Transverse colon (tissue), 4 donors: ENCODE measurements around the gene CDH15. TPM values are rescaled to one million over a fixed set of nuclear protein-coding genes. Genes with fewer than 3 reads are reported as not detected.
A peak's percentile ranks its signal among the peaks of the same experiment; 100 is the strongest.
"Not testable (repeated sequence)": the region's sequence is repeated elsewhere in the genome, so short reads cannot be mapped to it uniquely, and the experiment has no call there.

Experiments
- DNase-seq: peaks from one replicate; pipeline ENCODE4 v3.0.0-alpha.2; 2019
- H3K27ac ChIP-seq, 4 donors: fragments of 200-600 bp; sonication (generic); 2 replicates each; pipeline ENCODE4 v1.5.1; 2016 to 2018; ENCODE audit warnings: inconsistent platforms in 4 of 4
- H3K27me3 ChIP-seq: fragments of 200-600 bp; sonication (generic); 2 replicates; pipeline ENCODE4 v1.5.1; 2017; ENCODE audit warnings: inconsistent platforms
- H3K36me3 ChIP-seq, 4 donors: fragments of 200-600 bp; sonication (generic); 2 replicates each; pipeline ENCODE4 v1.5.1; 2017 to 2019; ENCODE audit warnings: inconsistent platforms in 4 of 4
- H3K4me1 ChIP-seq, 4 donors: fragments of 200-600 bp; sonication (generic); 2 replicates each; pipeline ENCODE4 v1.5.1; 2017 to 2020; ENCODE audit warnings: inconsistent platforms in 4 of 4
- H3K4me3 ChIP-seq, 4 donors: fragments of 200-600 bp; sonication (generic); 1 replicate in 1 of 4; 2 replicates in 3 of 4; pipeline versions ENCODE4 v1.5.1 to v1.6.1; 2017 to 2019; ENCODE audit warnings: inconsistent platforms in 4 of 4
- H3K9me3 ChIP-seq, 2 donors: fragments of 200-600 bp; sonication (generic); 2 replicates each; pipeline ENCODE4 v1.5.1; 2017 to 2019; ENCODE audit warnings: inconsistent platforms in 2 of 2
- EP300 ChIP-seq: sonication (generic); formaldehyde crosslinking; IDR thresholded peaks from one replicate; pipeline ENCODE4 v1.6.1; 2017; ENCODE audit warnings: antibody characterized with exemption, low read depth
- POLR2A ChIP-seq: fragments of 450-650 bp; IDR thresholded peaks from one replicate; pipeline ENCODE4 v1.6.1; 2016; ENCODE audit warnings: antibody characterized with exemption, mild to moderate bottlenecking, moderate library complexity
- POLR2AphosphoS5 ChIP-seq, 3 donors: sonication (generic); formaldehyde crosslinking; IDR thresholded peaks; one replicate each; pipeline ENCODE4 v1.6.1; 2016; ENCODE audit warnings: antibody characterized with exemption in 3 of 3
- WGBS, 2 donors: methylation state at CpG; one replicate each; pipeline ENCODE4 v1.1.5; 2018; ENCODE audit warnings: low coverage in 1 of 2; 5-methylcytosine and 5-hydroxymethylcytosine counted together
- in situ Hi-C, 4 donors: fragments of 200-750 bp; cut with MboI; loops; one replicate each; pipeline versions ENCODE4 v1.15.0 to v1.15.1; 2017; ENCODE audit warnings: low sequenced_read_pairs in 3 of 4, low pct_ligation_motif_present in 1 of 4, low pct_unique_long_range_greater_than_20kb in 1 of 4
- intact Hi-C: fragments of 100-400 bp; cut with DNase I; formaldehyde crosslinking; loops from one replicate; pipeline ENCODE4 v1.15.1; 2023; ENCODE audit warnings: low total_unique reads
- total RNA-seq, 4 donors: library from RNA; depleted of rRNA; stranded (reverse); fragments of >200 nt; gene quantifications; one replicate each; pipeline ENCODE4 v1.1.0, GENCODE V29; 2016
- TF ChIP-seq, protein P1 (sequence below), 5 experiments: fragments of 200-600 bp in 3 of 5; fragments of 450-650 bp in 2 of 5; sonication (generic) in 3 of 5; IDR thresholded peaks; 1 replicate in 2 of 5; 2 replicates in 3 of 5; pipeline ENCODE4 v1.5.1; 2016 to 2017; ENCODE audit warnings: antibody characterized with exemption in 5 of 5, inconsistent platforms in 3 of 5, mild to moderate bottlenecking in 2 of 5, moderate library complexity in 1 of 5

The CDH15 gene
- total RNA-seq, 4 donors from 2014 or later, result not detected

DNA sequence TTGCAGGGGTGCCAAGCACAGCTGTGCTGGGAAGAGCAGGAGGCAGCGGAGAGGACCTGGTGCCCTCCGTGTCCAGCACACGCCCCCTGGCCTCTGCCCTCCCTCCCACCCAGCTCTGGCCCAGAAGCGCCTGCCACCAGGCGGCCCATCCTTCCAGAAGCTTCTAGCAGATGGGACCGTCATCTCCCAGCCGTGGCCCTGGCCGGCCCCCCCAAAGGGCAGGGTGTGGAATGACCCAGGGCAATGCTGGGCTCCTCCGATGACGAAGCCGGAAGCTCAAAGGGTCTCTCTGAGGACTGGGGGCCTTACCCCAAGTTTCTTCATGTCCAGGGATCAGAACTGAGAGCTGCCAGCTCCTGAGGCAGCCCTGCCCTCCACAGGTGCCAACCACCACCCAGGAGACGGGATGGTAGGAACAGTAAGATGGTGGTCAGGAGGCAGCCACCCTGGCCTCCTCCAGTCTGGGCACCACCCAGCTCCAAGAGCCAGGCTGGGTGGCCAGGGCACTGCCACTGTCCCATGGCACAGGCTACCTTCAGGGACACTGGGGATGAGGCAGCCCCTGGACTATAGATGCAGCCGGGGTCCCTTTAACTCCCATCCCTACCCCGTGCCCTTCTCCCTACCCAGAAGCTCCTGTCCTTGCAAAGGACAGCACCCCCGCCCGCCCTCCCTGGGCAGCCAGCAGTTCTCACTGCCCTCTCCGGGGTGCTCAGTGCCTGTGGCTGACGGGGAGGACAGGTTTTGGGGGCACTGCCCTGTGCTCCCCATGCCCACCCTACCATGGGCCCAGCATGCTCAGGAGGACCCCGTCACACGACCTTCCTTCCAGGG, 6.5 kb upstream of the CDH15 start:
- TF ChIP-seq POLR2A, result no peak
- TF ChIP-seq, protein P1, sequence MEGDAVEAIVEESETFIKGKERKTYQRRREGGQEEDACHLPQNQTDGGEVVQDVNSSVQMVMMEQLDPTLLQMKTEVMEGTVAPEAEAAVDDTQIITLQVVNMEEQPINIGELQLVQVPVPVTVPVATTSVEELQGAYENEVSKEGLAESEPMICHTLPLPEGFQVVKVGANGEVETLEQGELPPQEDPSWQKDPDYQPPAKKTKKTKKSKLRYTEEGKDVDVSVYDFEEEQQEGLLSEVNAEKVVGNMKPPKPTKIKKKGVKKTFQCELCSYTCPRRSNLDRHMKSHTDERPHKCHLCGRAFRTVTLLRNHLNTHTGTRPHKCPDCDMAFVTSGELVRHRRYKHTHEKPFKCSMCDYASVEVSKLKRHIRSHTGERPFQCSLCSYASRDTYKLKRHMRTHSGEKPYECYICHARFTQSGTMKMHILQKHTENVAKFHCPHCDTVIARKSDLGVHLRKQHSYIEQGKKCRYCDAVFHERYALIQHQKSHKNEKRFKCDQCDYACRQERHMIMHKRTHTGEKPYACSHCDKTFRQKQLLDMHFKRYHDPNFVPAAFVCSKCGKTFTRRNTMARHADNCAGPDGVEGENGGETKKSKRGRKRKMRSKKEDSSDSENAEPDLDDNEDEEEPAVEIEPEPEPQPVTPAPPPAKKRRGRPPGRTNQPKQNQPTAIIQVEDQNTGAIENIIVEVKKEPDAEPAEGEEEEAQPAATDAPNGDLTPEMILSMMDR (IDR thresholded peaks at IDR 0.05), result no peak
- no peak for TF ChIP-seq POLR2AphosphoS5 (IDR thresholded peaks at IDR 0.05)
- TF ChIP-seq EP300, result no peak
- intact Hi-C loops (no loop called here), in situ Hi-C loops (loop anchor here in 2 of 4 donors (25.0 kb wide), 1 partner anchor 228 kb away; no protein-coding TSS in a partner anchor)
- no peak overlapping the region for H3K27ac ChIP-seq
- no peak for DNase-seq
- H3K36me3 ChIP-seq, result no peaks in the 10 kb centered on the region
- no peaks in the 10 kb centered on the region for H3K9me3 ChIP-seq
- WGBS, 2 donors, result 84% methylated on average over 13 of the region's 20 CpGs; no CpG with 5 or more reads in 1 of the 2 donors
- peaks cover 35% of the 10 kb centered on the region for H3K27me3 ChIP-seq
- H3K4me1 ChIP-seq, result peaks cover 6 to 7% (median 6%) of the 10 kb centered on the region in 4 donors
- no peak overlapping the region for H3K4me3 ChIP-seq

DNA sequence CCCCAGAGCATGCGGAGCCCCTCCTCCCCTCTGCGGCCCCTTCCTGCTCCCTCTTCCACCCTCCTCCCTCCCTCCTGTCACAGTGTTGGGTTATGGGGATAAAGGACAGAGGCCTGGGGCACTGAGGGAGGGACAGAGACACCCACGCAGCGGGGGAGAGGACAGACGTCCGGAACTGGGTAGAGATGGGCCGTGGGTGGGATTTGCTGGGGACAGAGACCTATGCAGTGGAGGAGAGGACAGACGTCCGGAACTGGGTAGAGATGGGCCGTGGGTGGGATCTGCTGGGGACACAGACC, 5.9 kb upstream of the CDH15 start:
- intact Hi-C loops, H3K4me3 ChIP-seq, H3K36me3 ChIP-seq, H3K9me3 ChIP-seq, H3K27ac ChIP-seq, DNase-seq: not testable (repeated sequence)
- 63 to 95% methylated on average over 4 to 8 of the region's 10 CpGs for WGBS, 2 donors
- Histone ChIP-seq H3K27me3 (peaks cover 41% of the 10 kb centered on the region), H3K4me1 (peaks cover 6 to 10% (median 9%) of the 10 kb centered on the region in 4 donors)
- in situ Hi-C loops, result loop anchor here in 2 of 4 donors (25.0 kb wide), 1 partner anchor 228 kb away; no protein-coding TSS in a partner anchor

DNA sequence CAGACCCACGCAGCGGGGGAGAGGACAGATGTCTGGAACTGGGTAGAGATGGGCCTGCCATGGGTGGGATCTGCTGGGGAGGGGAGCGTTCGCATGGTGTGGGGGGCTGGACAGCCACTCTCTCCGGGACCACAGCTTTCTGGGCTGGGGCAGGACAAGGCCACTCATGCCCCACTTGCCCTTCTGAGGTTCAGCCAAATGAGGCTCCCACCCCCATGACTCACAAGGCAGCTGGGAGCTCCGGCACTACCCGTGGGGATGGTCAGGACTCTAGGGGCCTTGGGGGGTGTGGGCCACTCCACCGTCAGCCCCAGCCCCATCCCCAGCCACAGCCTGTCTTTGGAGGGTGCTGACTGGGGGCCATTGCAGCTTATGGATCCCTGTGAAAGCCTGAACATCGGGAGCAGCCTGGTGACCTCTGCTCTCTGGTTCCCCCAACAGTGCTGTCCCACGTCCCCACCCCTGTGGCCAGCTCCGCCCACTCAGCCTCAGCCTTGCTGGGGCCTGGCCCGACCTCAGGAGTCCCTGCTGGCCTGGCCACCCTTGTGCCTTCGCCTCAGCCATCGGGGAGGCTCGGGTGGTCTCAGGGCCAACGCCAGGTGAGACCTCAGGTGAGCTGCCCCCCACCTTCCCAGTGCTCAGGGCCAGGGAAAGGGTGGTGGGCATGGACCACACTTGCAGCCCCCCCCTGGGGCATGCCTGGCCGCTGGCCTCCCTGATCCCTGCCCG, 4.7 kb upstream of the CDH15 start:
- Histone ChIP-seq H3K27me3 (peaks cover 50% of the 10 kb centered on the region), H3K9me3 (no peaks in the 10 kb centered on the region), H3K4me1 (peaks cover 15 to 21% (median 19%) of the 10 kb centered on the region in 4 donors), H3K4me3 (no peak overlapping the region), H3K36me3 (no peaks in the 10 kb centered on the region), H3K27ac (no peak overlapping the region)
- WGBS, 2 donors, result 50% methylated on average over 12 of the region's 18 CpGs; no CpG with 5 or more reads in 1 of the 2 donors
- DNase-seq, result no peak
- TF ChIP-seq, protein P1 (IDR thresholded peaks at IDR 0.05), result no peak
- TF ChIP-seq POLR2A, result no peak
- no peak for TF ChIP-seq POLR2AphosphoS5 (IDR thresholded peaks at IDR 0.05)
- TF ChIP-seq EP300, result no peak
- intact Hi-C loops (no loop called here), in situ Hi-C loops (loop anchor here in 2 of 4 donors (25.0 kb wide), 1 partner anchor 230 kb away; no protein-coding TSS in a partner anchor)

DNA sequence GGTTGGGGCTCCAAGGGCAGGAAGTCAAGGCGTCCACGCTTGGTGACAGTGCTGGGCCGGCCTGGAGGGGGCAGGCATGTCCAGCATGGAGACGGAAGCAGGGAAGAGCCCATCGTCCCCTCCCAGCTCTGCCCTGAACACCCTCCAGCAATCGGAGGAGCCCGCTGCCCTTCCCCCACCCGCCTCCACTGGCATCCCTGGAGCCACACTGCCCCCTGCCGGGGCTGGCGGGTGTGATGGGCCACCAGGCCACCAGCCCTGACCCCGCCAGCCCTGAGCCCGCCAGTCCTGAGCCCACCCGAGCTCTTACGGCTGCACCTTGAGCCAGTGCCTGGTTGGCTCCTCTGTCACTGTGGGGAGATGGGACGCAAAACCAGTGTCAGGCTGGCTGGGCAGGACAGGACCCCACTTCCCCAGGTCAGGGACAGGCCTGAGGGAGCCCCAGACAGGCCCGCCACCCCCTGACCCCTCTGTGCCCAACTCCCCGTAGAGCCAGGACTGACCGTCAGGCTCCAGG, 4.1 kb upstream of the CDH15 start:
- Histone ChIP-seq H3K9me3 (no peaks in the 10 kb centered on the region), H3K4me1 (peaks cover 16 to 23% (median 20%) of the 10 kb centered on the region in 4 donors), H3K36me3 (no peaks in the 10 kb centered on the region), H3K27ac (no peak overlapping the region), H3K4me3 (no peak overlapping the region), H3K27me3 (peaks cover 56% of the 10 kb centered on the region)
- TF ChIP-seq, protein P1 (IDR thresholded peaks at IDR 0.05), result peak; percentile 76 to 99 (median 90)
- no peak for TF ChIP-seq POLR2AphosphoS5 (IDR thresholded peaks at IDR 0.05)
- WGBS, 2 donors, result 2% methylated on average over 15 of the region's 18 CpGs; no CpG with 5 or more reads in 1 of the 2 donors
- intact Hi-C loops (no loop called here), in situ Hi-C loops (loop anchor here in 2 of 4 donors (25.0 kb wide), 1 partner anchor 230 kb away; no protein-coding TSS in a partner anchor)
- DNase-seq, result peak; percentile 91
